Neutrophil (primary cell): ENCODE measurements around the gene EME2.

ENCODE experiments used
- H3K27ac ChIP-seq: fragments of 200-600 bp; sonication (generic); 2 replicates; pipeline ENCODE4 v1.5.1; 2016; ENCODE audit warnings: mild to moderate bottlenecking, moderate library complexity
- H3K27me3 ChIP-seq: fragments of 200-600 bp; sonication (generic); 2 replicates; pipeline ENCODE4 v1.6.0; 2016; ENCODE audit warnings: mild to moderate bottlenecking
- H3K36me3 ChIP-seq: fragments of 200-600 bp; sonication (generic); 2 replicates; pipeline ENCODE4 v1.5.1; 2017
- H3K4me1 ChIP-seq, 2 experiments: fragments of 200-600 bp in 1 of 2; sonication (generic) in 1 of 2; 1 replicate in 1 of 2; 2 replicates in 1 of 2; pipeline versions ENCODE4 v1.5.1 to v1.6.1; 2013 to 2016; ENCODE audit warnings: low read depth in 1 of 2, low read length in 1 of 2, mild to moderate bottlenecking in 1 of 2, moderate library complexity in 1 of 2; ENCODE audit not compliant: control insufficient read depth in 1 of 2, insufficient read depth in 1 of 2
- H3K4me3 ChIP-seq, 2 experiments: fragments of 200-600 bp in 1 of 2; sonication (generic) in 1 of 2; 1 replicate in 1 of 2; 2 replicates in 1 of 2; pipeline ENCODE4 v1.5.1; 2013 to 2016; ENCODE audit warnings: low read depth in 1 of 2, low read length in 1 of 2, mild to moderate bottlenecking in 1 of 2, moderate library complexity in 1 of 2
- H3K9me3 ChIP-seq: fragments of 200-600 bp; sonication (generic); 2 replicates; pipeline ENCODE4 v1.5.1; 2016
- CTCF ChIP-seq: fragments of 200-600 bp; sonication (generic); IDR thresholded peaks from 2 replicates; pipeline ENCODE4 v1.5.1; 2016; ENCODE audit warnings: antibody characterized with exemption

EME2 gene

GRCh38 chr16:1809281-1809801 is 36.7 kb downstream of the EME2 start:
- no peaks in the 10 kb centered on the region for H3K27me3 ChIP-seq
- H3K9me3 ChIP-seq, result no peaks in the 10 kb centered on the region
- no peaks in the 10 kb centered on the region for H3K4me1 ChIP-seq
- peaks cover 64% of the 10 kb centered on the region for H3K36me3 ChIP-seq
- TF ChIP-seq CTCF, result no peak
- no peak overlapping the region for H3K4me3 ChIP-seq
- no peak overlapping the region for H3K27ac ChIP-seq

GRCh38 chr16:1810106-1810505 is 37.5 kb downstream of the EME2 start:
- H3K27ac ChIP-seq, result no peak overlapping the region
- no peak overlapping the region for H3K4me3 ChIP-seq
- H3K36me3 ChIP-seq, result peaks cover 69% of the 10 kb centered on the region
- no peak for TF ChIP-seq CTCF
- no peaks in the 10 kb centered on the region for H3K27me3 ChIP-seq
- no peaks in the 10 kb centered on the region for H3K4me1 ChIP-seq
- no peaks in the 10 kb centered on the region for H3K9me3 ChIP-seq

- H3K4me3 ChIP-seq, result no peak overlapping the region
- peaks cover 70% of the 10 kb centered on the region for H3K36me3 ChIP-seq
- TF ChIP-seq CTCF, result no peak
Measured at GRCh38 chr16:1810536-1810935, 37.9 kb downstream of the EME2 start.

GRCh38 chr16:1812732-1813163 is 40.1 kb downstream of the EME2 start:
- H3K4me3 ChIP-seq, result no peak overlapping the region
- TF ChIP-seq CTCF, result no peak
- no peaks in the 10 kb centered on the region for H3K27me3 ChIP-seq
- no peaks in the 10 kb centered on the region for H3K9me3 ChIP-seq
- H3K27ac ChIP-seq, result no peak overlapping the region
- H3K36me3 ChIP-seq, result peaks cover 75% of the 10 kb centered on the region
- H3K4me1 ChIP-seq, result no peaks in the 10 kb centered on the region

More at GRCh38 chr16:1810536-1810935, 37.9 kb downstream of the EME2 start:
- Histone ChIP-seq H3K27ac (no peak overlapping the region), H3K27me3 (no peaks in the 10 kb centered on the region), H3K9me3 (no peaks in the 10 kb centered on the region), H3K4me1 (no peaks in the 10 kb centered on the region)

GRCh38 chr16:1815461-1815860 is 42.9 kb downstream of the EME2 start:
- Histone ChIP-seq H3K27ac (no peak overlapping the region), H3K4me3 (no peak overlapping the region), H3K27me3 (no peaks in the 10 kb centered on the region), H3K4me1 (no peaks in the 10 kb centered on the region), H3K36me3 (peaks cover 77% of the 10 kb centered on the region), H3K9me3 (no peaks in the 10 kb centered on the region)
- TF ChIP-seq CTCF, result no peak
